Stimulated activated CD4-positive, alpha-beta T cell treated with anti-CD3 and anti-CD28 coated beads, Interleukin-15, amount 100 ng/mL, for 24 hours (primary cell): ENCODE measurements around the gene BCAT1.

Source experiments
- DNase-seq: peaks from one replicate; pipeline ENCODE4 v3.0.0-alpha.2; 2020

BCAT1 gene

GRCh38 chr12:24806386-24806785 is 142.5 kb downstream of the BCAT1 start:
- no peak for DNase-seq

- no peak for DNase-seq
These were observed 145.3 kb downstream of the BCAT1 start for GRCh38 chr12:24803430-24804245.

- DNase-seq: no peak
These were observed 150.6 kb downstream of the BCAT1 start for GRCh38 chr12:24798335-24798734.

- DNase-seq: no peak
These were observed 151.0 kb downstream of the BCAT1 start for GRCh38 chr12:24797901-24798300.

- DNase-seq: no peak
These were observed 152.0 kb downstream of the BCAT1 start for GRCh38 chr12:24796876-24797275.

- DNase-seq: peak; percentile 8
These were observed 153.1 kb downstream of the BCAT1 start for GRCh38 chr12:24795699-24796347.

GRCh38 chr12:24791622-24792021 is 157.3 kb downstream of the BCAT1 start:
- DNase-seq: no peak

- DNase-seq: no peak
These were observed 160.0 kb downstream of the BCAT1 start for GRCh38 chr12:24788886-24789285.

- DNase-seq: no peak
These were observed 168.1 kb downstream of the BCAT1 start for GRCh38 chr12:24780697-24781368.

- no peak for DNase-seq
These were observed 170.2 kb downstream of the BCAT1 start for GRCh38 chr12:24778486-24779304.

- no peak for DNase-seq
These were observed 171.5 kb downstream of the BCAT1 start for GRCh38 chr12:24777359-24777758.

GRCh38 chr12:24776861-24777260 is 172.0 kb downstream of the BCAT1 start:
- no peak for DNase-seq

- DNase-seq: no peak
These were observed 173.8 kb downstream of the BCAT1 start for GRCh38 chr12:24775073-24775472.

- DNase-seq: no peak
These were observed 174.9 kb downstream of the BCAT1 start for GRCh38 chr12:24773996-24774395.

GRCh38 chr12:24772813-24773212 is 176.1 kb downstream of the BCAT1 start:
- DNase-seq: no peak

GRCh38 chr12:24770821-24771220 is 178.1 kb downstream of the BCAT1 start:
- no peak for DNase-seq

GRCh38 chr12:24770334-24770733 is 178.6 kb downstream of the BCAT1 start:
- DNase-seq: no peak

GRCh38 chr12:24769682-24770081 is 179.2 kb downstream of the BCAT1 start:
- no peak for DNase-seq

GRCh38 chr12:24768415-24768814 is 180.5 kb downstream of the BCAT1 start:
- no peak for DNase-seq

GRCh38 chr12:24767016-24767415 is 181.9 kb downstream of the BCAT1 start:
- no peak for DNase-seq

GRCh38 chr12:24764712-24765111 is 184.2 kb downstream of the BCAT1 start:
- no peak for DNase-seq

- DNase-seq: no peak
These were observed 188.1 kb downstream of the BCAT1 start for GRCh38 chr12:24760606-24761378.
